ENCODE data around the gene YIF1A. TPM values are rescaled to one million over a fixed set of nuclear protein-coding genes. Genes with fewer than 3 reads are reported as not detected.

The YIF1A gene
- polyA plus RNA-seq, 1 donor (not counting 4 experiments of a cell fraction or from before 2014, with no cell fraction given): 80.3 TPM

DNA sequence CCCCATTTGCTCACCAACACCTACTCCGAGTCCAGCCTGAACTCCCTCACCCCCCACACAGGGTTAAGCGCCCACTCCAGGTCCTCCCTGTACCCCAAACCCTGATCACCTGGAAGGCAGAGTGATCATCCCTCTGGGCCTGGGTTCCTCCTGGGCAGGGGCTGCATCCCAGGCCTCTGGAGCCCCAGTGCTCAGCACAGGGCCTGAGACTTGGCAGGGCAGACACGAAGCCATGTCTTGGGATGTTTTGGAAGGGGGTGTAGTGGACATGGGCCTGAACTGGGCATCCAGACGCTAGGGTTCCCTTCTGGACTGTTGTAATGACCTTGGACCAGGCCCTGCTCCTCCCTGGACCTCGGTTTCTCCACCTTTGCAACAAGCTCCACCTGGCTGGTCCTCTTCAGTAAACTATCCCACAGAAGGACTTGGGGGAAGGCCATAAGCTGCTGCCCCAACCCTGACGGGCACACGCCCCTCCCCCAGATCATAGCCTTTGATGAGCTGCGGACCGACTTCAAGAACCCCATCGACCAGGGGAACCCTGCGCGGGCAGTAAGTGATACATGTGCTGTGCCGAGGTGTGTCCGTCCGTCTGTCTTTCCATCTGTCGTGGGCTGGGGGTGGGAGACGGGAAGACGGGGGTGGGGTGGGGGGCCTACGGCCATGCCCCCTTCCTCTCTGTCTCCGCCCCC is 7.0 kb downstream of the YIF1A start:
- FAIRE-seq (no peak), DNase-seq (ENCODE audit: low read depth, low spot score) (no peak)
- TF ChIP-seq CTCF (optimal IDR thresholded peaks at IDR 0.05 in 1 of 3, IDR thresholded peaks at IDR 0.05 in 1 of 3, conservative IDR thresholded peaks at IDR 0.05 in 1 of 3; ENCODE audit: extremely low read depth in 1 of 3, insufficient read depth in 2 of 3, low read length in 3 of 3) (no peak), EZH2 (IDR thresholded peaks at IDR 0.05; ENCODE audit: low read length) (no peak)
- Histone ChIP-seq H3K9me1 (ENCODE audit: control insufficient read depth, extremely low read depth, insufficient read depth, low read length) (no peaks in the 10 kb centered on the region), H3K36me3 (ENCODE audit: control insufficient read depth in 2 of 2, extremely low read depth in 1 of 2, insufficient read depth in 2 of 2, low read length in 2 of 2) (peaks cover 4 to 13% of the 10 kb centered on the region in 2 experiments), H3K9me3 (ENCODE audit: control insufficient read depth, low read depth, low read length) (no peaks in the 10 kb centered on the region), H3K79me2 (ENCODE audit: control insufficient read depth, insufficient read depth, low read length) (peaks cover 10% of the 10 kb centered on the region), H3K9ac (ENCODE audit: control insufficient read depth, extremely low read depth, insufficient read depth, low read length) (no peak overlapping the region), H4K20me1 (ENCODE audit: control insufficient read depth, extremely low read depth, insufficient read depth, low read length) (peaks cover 10% of the 10 kb centered on the region), H2AFZ (ENCODE audit: control insufficient read depth, low read length) (no peak overlapping the region), H3K27ac (ENCODE audit: control insufficient read depth, insufficient read depth, low read length) (no peak overlapping the region), H3K4me3 (ENCODE audit: control insufficient read depth in 2 of 3, extremely low read depth in 1 of 3, insufficient read depth in 2 of 3, low read depth in 1 of 3, low read length in 3 of 3) (no peak overlapping the region), H3K4me1 (ENCODE audit: control insufficient read depth, extremely low read depth, insufficient read depth, low read length) (no peaks in the 10 kb centered on the region), H3K27me3 (ENCODE audit: control insufficient read depth, extremely low read depth, insufficient read depth, low read length) (no peaks in the 10 kb centered on the region), H3K4me2 (ENCODE audit: control insufficient read depth, extremely low read depth, insufficient read depth, low read depth, low read length) (no peak overlapping the region)
- dilution Hi-C loops (cut with MboI; ENCODE audit: extremely low pct_ligation_motif_present, low sequenced_read_pairs): no loop called here

GRCh38 chr11:66281001-66281400 is 7.9 kb downstream of the YIF1A start:
- H3K9me3 ChIP-seq (ENCODE audit: control insufficient read depth, low read depth, low read length): no peaks in the 10 kb centered on the region
- no peak overlapping the region for H2AFZ ChIP-seq (ENCODE audit: control insufficient read depth, low read length)
- DNase-seq (ENCODE audit: low read depth, low spot score) (no peak), FAIRE-seq (no peak)
- H3K27me3 ChIP-seq (ENCODE audit: control insufficient read depth, extremely low read depth, insufficient read depth, low read length): no peaks in the 10 kb centered on the region
- no peak overlapping the region for H3K27ac ChIP-seq (ENCODE audit: control insufficient read depth, insufficient read depth, low read length)
- no peaks in the 10 kb centered on the region for H3K4me1 ChIP-seq (ENCODE audit: control insufficient read depth, extremely low read depth, insufficient read depth, low read length)
- dilution Hi-C loops (cut with MboI; ENCODE audit: extremely low pct_ligation_motif_present, low sequenced_read_pairs): no loop called here
- H3K36me3 ChIP-seq (ENCODE audit: control insufficient read depth in 2 of 2, extremely low read depth in 1 of 2, insufficient read depth in 2 of 2, low read length in 2 of 2): peaks cover 4 to 14% of the 10 kb centered on the region in 2 experiments
- peaks cover 6% of the 10 kb centered on the region for H3K79me2 ChIP-seq (ENCODE audit: control insufficient read depth, insufficient read depth, low read length)
- TF ChIP-seq CTCF (optimal IDR thresholded peaks at IDR 0.05 in 1 of 3, IDR thresholded peaks at IDR 0.05 in 1 of 3, conservative IDR thresholded peaks at IDR 0.05 in 1 of 3; ENCODE audit: extremely low read depth in 1 of 3, insufficient read depth in 2 of 3, low read length in 3 of 3) (no peak), EZH2 (IDR thresholded peaks at IDR 0.05; ENCODE audit: low read length) (no peak)
- H3K4me2 ChIP-seq (ENCODE audit: control insufficient read depth, extremely low read depth, insufficient read depth, low read depth, low read length): no peak overlapping the region
- H3K4me3 ChIP-seq (ENCODE audit: control insufficient read depth in 2 of 3, extremely low read depth in 1 of 3, insufficient read depth in 2 of 3, low read depth in 1 of 3, low read length in 3 of 3): no peak overlapping the region
- H3K9ac ChIP-seq (ENCODE audit: control insufficient read depth, extremely low read depth, insufficient read depth, low read length): no peak overlapping the region
- peaks cover 10% of the 10 kb centered on the region for H4K20me1 ChIP-seq (ENCODE audit: control insufficient read depth, extremely low read depth, insufficient read depth, low read length)
- H3K9me1 ChIP-seq (ENCODE audit: control insufficient read depth, extremely low read depth, insufficient read depth, low read length): no peaks in the 10 kb centered on the region
